K562 (cell line): ENCODE results near the gene RPL11. TPM values are rescaled to one million over a fixed set of nuclear protein-coding genes. Genes with fewer than 3 reads are reported as not detected.

Experiments
- ATF1 ChIP-seq, 2 experiments: fragments of 450-650 bp in 1 of 2; IDR thresholded peaks; 2 replicates each; pipeline ENCODE4 v1.6.1; 2016; ENCODE audit warnings: missing compliant biosample characterization in 1 of 2, missing genetic modification characterization in 1 of 2
- BDP1 ChIP-seq: IDR thresholded peaks from 3 replicates; pipeline ENCODE4 v1.6.1; 2011; ENCODE audit not compliant: insufficient read length, insufficient read depth
- CBX3 ChIP-seq, 2 experiments: IDR thresholded peaks; 1 replicate in 1 of 2; 2 replicates in 1 of 2; pipeline ENCODE4 v1.6.1; 2012; ENCODE audit warnings: inconsistent platforms in 2 of 2, low read length in 2 of 2, borderline replicate concordance in 1 of 2, control low read depth in 1 of 2
- CEBPB ChIP-seq: fragments of 450-650 bp; IDR thresholded peaks from 2 replicates; pipeline ENCODE4 v1.6.1; 2016; ENCODE audit warnings: missing genetic modification characterization, missing compliant biosample characterization
- FOS ChIP-seq: IDR thresholded peaks from 3 replicates; pipeline ENCODE4 v1.6.1; 2011; ENCODE audit not compliant: insufficient read length; ENCODE audit errors: extremely low read depth
- FOXA1 ChIP-seq: fragments of 450-650 bp; IDR thresholded peaks from 2 replicates; pipeline ENCODE4 v1.6.1; 2016; ENCODE audit warnings: mild to moderate bottlenecking, borderline replicate concordance
- FOXK2 ChIP-seq, 2 experiments: fragments of 450-650 bp; IDR thresholded peaks in 1 of 2; conservative IDR thresholded peaks in 1 of 2; 2 replicates each; pipeline ENCODE4 v1.6.1; 2016; ENCODE audit warnings: low read depth in 2 of 2, mild to moderate bottlenecking in 1 of 2
- KDM4B ChIP-seq, 2 experiments: fragments of 450-650 bp in 1 of 2; sonication (generic) in 1 of 2; IDR thresholded peaks; 2 replicates each; pipeline ENCODE4 v1.6.1; 2016 to 2017; ENCODE audit warnings: borderline replicate concordance in 2 of 2, antibody characterized with exemption in 1 of 2, low read depth in 1 of 2, mild to moderate bottlenecking in 1 of 2
- KLF6 ChIP-seq: fragments of 250-450 bp; sonication (Bioruptor Pico); IDR thresholded peaks from 2 replicates; pipeline ENCODE4 v1.4.0; 2020; ENCODE audit warnings: mild to moderate bottlenecking, moderate library complexity, borderline replicate concordance
- PHF8 ChIP-seq: fragments of 200-600 bp; sonication (generic); IDR thresholded peaks from 2 replicates; pipeline ENCODE4 v1.6.1; 2012; ENCODE audit warnings: mixed run types, mild to moderate bottlenecking, inconsistent platforms, low read length, moderate library complexity, borderline replicate concordance
- POLR2B ChIP-seq: fragments of 450-650 bp; IDR thresholded peaks from 2 replicates; pipeline ENCODE4 v1.6.1; 2018; ENCODE audit warnings: low read depth; ENCODE audit not compliant: partially characterized antibody
- POLR3G ChIP-seq: IDR thresholded peaks from 2 replicates; pipeline ENCODE4 v1.6.1; 2011; ENCODE audit not compliant: insufficient read length, insufficient replicate concordance; ENCODE audit errors: extremely low read depth
- ZNF551 ChIP-seq: fragments of 250-450 bp; sonication (Bioruptor Pico); IDR thresholded peaks from 2 replicates; pipeline ENCODE4 v1.5.0; 2021; ENCODE audit warnings: mild to moderate bottlenecking, moderate library complexity
- ZNF589 ChIP-seq: fragments of 200-800 bp; sonication (Bioruptor generic); IDR thresholded peaks from 2 replicates; pipeline ENCODE4 v1.6.1; 2016; ENCODE audit warnings: low read depth, missing genetic modification characterization, missing compliant biosample characterization
- ZNF695 ChIP-seq: fragments of 450-650 bp; formaldehyde crosslinking; IDR thresholded peaks from 2 replicates; pipeline ENCODE4 v1.4.0; 2020; ENCODE audit warnings: mild to moderate bottlenecking, moderate library complexity
- ZNF699 ChIP-seq: fragments of 250-450 bp; sonication (Bioruptor Pico); IDR thresholded peaks from 2 replicates; pipeline ENCODE4 v1.8.0; 2021; ENCODE audit warnings: mild to moderate bottlenecking, moderate library complexity; ENCODE audit not compliant: insufficient replicate concordance
- ZNF717 ChIP-seq: fragments of 250-450 bp; sonication (Bioruptor Pico); IDR thresholded peaks from 2 replicates; pipeline ENCODE4 v1.5.0; 2021
- polyA plus RNA-seq, 8 experiments: library from polyadenylated mRNA; depleted of rRNA in 4 of 8; stranded (reverse) in 5 of 8; unstranded in 3 of 8; fragments of >200 nt; fragmentation: Nextera tagmentation in 2 of 8; fragmentation: Illumina TruSeq in 1 of 8; extraction: Ambion mirVana in 2 of 8; extraction: Trizol in 1 of 8; gene quantifications; 2 replicates each; pipeline versions ENCODE4 v1.2.1 to v1.2.3, GENCODE V29; 2011 to 2014; ENCODE audit warnings: inconsistent platforms in 1 of 8, missing spikeins in 1 of 8
- total RNA-seq, 7 experiments: library from RNA; depleted of rRNA in 6 of 7; stranded (reverse); fragments of >200 nt in 6 of 7; fragmentation: Illumina TruSeq in 2 of 7; extraction: Trizol in 2 of 7; gene quantifications; 2 replicates each; pipeline versions ENCODE4 v1.2.1 to v1.2.3, GENCODE V29; 2011 to 2021; ENCODE audit warnings: low replicate concordance in 1 of 7
- TF ChIP-seq, protein P1 (sequence below): fragments of 250-450 bp; sonication (Bioruptor Pico); IDR thresholded peaks from 2 replicates; pipeline ENCODE4 v1.4.0; 2020
- TF ChIP-seq, protein P2 (sequence below): fragments of 250-450 bp; sonication (Bioruptor Pico); IDR thresholded peaks from 2 replicates; pipeline ENCODE4 v1.9.0; 2021; ENCODE audit warnings: mild to moderate bottlenecking
- TF ChIP-seq, protein P3 (sequence below): sonication (generic); formaldehyde crosslinking; IDR thresholded peaks from 2 replicates; pipeline ENCODE4 v1.8.0; 2022; ENCODE audit warnings: missing genetic modification reagents, mild to moderate bottlenecking, borderline replicate concordance

Gene RPL11
- total and polyA plus RNA-seq, 9 of the 15 experiments (the other 6 are each of a cell fraction or from before 2014, with no cell fraction given): 1,781 to 4,526 (median 3,111) TPM

DNA sequence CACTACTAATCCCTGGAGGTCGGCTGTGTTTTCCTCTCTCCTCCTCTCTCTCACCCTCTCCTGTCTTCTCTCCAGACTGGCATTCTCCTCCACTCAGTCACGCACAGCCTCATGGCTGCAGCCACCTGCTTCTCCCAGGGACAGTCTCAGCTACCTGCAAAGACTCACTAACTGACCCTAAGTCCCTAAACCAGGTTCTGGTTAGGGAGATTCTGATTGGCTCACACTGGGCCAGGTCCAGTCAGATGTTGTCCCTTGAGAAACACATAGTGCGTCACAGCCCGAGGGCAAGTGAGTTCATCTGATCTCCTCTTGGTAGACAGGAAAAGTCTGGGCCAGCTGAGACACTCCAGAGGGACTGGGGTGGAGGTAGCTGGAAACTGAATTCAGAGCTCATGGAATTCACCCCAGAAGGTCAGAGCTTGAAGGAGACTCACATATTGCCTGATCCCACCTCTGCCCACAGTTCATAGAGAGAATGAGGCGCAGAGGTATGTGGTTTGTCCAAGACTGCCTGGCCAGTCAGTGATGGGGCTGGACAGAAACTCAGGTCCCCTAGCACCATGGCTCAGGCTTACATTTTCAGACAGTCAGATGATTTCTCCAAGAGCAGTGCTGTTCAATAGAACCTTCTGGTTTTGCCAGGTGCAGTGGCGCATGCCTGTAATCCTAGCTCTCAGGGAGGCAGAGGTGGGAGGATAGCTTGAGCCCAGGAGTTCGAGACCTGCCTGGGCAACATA is 40.4 kb upstream of the RPL11 start (continued):
- TF ChIP-seq, protein P1, sequence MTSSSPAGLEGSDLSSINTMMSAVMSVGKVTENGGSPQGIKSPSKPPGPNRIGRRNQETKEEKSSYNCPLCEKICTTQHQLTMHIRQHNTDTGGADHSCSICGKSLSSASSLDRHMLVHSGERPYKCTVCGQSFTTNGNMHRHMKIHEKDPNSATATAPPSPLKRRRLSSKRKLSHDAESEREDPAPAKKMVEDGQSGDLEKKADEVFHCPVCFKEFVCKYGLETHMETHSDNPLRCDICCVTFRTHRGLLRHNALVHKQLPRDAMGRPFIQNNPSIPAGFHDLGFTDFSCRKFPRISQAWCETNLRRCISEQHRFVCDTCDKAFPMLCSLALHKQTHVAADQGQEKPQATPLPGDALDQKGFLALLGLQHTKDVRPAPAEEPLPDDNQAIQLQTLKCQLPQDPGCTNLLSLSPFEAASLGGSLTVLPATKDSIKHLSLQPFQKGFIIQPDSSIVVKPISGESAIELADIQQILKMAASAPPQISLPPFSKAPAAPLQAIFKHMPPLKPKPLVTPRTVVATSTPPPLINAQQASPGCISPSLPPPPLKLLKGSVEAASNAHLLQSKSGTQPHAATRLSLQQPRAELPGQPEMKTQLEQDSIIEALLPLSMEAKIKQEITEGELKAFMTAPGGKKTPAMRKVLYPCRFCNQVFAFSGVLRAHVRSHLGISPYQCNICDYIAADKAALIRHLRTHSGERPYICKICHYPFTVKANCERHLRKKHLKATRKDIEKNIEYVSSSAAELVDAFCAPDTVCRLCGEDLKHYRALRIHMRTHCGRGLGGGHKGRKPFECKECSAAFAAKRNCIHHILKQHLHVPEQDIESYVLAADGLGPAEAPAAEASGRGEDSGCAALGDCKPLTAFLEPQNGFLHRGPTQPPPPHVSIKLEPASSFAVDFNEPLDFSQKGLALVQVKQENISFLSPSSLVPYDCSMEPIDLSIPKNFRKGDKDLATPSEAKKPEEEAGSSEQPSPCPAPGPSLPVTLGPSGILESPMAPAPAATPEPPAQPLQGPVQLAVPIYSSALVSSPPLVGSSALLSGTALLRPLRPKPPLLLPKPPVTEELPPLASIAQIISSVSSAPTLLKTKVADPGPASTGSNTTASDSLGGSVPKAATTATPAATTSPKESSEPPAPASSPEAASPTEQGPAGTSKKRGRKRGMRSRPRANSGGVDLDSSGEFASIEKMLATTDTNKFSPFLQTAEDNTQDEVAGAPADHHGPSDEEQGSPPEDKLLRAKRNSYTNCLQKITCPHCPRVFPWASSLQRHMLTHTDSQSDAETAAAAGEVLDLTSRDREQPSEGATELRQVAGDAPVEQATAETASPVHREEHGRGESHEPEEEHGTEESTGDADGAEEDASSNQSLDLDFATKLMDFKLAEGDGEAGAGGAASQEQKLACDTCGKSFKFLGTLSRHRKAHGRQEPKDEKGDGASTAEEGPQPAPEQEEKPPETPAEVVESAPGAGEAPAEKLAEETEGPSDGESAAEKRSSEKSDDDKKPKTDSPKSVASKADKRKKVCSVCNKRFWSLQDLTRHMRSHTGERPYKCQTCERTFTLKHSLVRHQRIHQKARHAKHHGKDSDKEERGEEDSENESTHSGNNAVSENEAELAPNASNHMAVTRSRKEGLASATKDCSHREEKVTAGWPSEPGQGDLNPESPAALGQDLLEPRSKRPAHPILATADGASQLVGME: no peak
- TF ChIP-seq POLR2B (no peak), FOS (no peak), ZNF551 (CRISPR knock-in tag) (no peak), POLR3G (no peak), ZNF699 (CRISPR knock-in tag) (no peak), CBX3 (IDR thresholded peaks at IDR 0.05; ENCODE audit: borderline replicate concordance in 1 of 2, low read length in 2 of 2) (no peak), ZNF695 (no peak), BDP1 (no peak), ZNF589 (CRISPR knock-in tag) (no peak), KDM4B (IDR thresholded peaks at IDR 0.05; ENCODE audit: borderline replicate concordance in 2 of 2, low read depth in 1 of 2) (no peak), ZNF717 (CRISPR knock-in tag) (no peak), FOXA1 (no peak), KLF6 (CRISPR knock-in tag) (no peak), PHF8 (no peak), CEBPB (tag) (peak; percentile 74), FOXK2 (conservative IDR thresholded peaks at IDR 0.05 in 1 of 2, IDR thresholded peaks at IDR 0.05 in 1 of 2; ENCODE audit: low read depth in 2 of 2) (no peak), ATF1 (CRISPR knock-in tag; IDR thresholded peaks at IDR 0.05) (no peak), ATF1 (tag; IDR thresholded peaks at IDR 0.05) (peak; percentile 82)
- TF ChIP-seq, protein P2, sequence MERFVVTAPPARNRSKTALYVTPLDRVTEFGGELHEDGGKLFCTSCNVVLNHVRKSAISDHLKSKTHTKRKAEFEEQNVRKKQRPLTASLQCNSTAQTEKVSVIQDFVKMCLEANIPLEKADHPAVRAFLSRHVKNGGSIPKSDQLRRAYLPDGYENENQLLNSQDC (CRISPR knock-in tag): no peak
- TF ChIP-seq, protein P3, sequence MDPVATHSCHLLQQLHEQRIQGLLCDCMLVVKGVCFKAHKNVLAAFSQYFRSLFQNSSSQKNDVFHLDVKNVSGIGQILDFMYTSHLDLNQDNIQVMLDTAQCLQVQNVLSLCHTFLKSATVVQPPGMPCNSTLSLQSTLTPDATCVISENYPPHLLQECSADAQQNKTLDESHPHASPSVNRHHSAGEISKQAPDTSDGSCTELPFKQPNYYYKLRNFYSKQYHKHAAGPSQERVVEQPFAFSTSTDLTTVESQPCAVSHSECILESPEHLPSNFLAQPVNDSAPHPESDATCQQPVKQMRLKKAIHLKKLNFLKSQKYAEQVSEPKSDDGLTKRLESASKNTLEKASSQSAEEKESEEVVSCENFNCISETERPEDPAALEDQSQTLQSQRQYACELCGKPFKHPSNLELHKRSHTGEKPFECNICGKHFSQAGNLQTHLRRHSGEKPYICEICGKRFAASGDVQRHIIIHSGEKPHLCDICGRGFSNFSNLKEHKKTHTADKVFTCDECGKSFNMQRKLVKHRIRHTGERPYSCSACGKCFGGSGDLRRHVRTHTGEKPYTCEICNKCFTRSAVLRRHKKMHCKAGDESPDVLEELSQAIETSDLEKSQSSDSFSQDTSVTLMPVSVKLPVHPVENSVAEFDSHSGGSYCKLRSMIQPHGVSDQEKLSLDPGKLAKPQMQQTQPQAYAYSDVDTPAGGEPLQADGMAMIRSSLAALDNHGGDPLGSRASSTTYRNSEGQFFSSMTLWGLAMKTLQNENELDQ: no peak
